ENCODE measurements around the gene SLC2A1. TPM values are rescaled to one million over a fixed set of nuclear protein-coding genes. Genes with fewer than 3 reads are reported as not detected.

SLC2A1 gene
- total RNA-seq, 1 donor from 2014 or later: 236 TPM

DNA sequence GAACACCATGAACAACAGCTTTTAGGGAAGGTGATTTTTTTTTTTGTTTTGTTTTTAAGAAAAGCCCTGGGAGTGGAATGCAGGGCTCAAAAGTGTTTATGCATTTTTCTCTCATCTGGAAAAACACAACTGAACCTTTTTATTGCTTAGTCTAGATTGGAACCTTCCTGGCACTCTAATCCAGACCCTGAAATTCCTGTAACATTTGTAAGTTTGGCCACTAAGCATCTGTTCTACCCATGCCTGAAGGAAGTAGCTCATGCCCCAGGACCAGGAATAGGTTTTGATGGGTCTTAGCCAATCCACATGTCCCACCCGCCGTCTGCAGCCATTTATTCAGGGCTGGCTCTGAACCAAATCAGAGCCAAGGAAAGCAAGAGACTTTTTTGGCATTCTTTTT is 39.7 kb upstream of the SLC2A1 start:
- TF ChIP-seq CTCF (IDR thresholded peaks at IDR 0.05): no peak
- Mint-ChIP-seq H3K4me3 (ENCODE audit: unreplicated experiment) (no peak overlapping the region), H3K4me1 (ENCODE audit: unreplicated experiment) (peaks cover 5% of the 10 kb centered on the region), H3K27ac (ENCODE audit: unreplicated experiment) (no peak overlapping the region), H3K27me3 (ENCODE audit: unreplicated experiment) (no peaks in the 10 kb centered on the region), H3K36me3 (ENCODE audit: unreplicated experiment) (no peaks in the 10 kb centered on the region), H3K9me3 (ENCODE audit: unreplicated experiment) (peaks cover 4% of the 10 kb centered on the region)
- no peak for DNase-seq (ENCODE audit: extremely low spot score, unreplicated experiment)

DNA sequence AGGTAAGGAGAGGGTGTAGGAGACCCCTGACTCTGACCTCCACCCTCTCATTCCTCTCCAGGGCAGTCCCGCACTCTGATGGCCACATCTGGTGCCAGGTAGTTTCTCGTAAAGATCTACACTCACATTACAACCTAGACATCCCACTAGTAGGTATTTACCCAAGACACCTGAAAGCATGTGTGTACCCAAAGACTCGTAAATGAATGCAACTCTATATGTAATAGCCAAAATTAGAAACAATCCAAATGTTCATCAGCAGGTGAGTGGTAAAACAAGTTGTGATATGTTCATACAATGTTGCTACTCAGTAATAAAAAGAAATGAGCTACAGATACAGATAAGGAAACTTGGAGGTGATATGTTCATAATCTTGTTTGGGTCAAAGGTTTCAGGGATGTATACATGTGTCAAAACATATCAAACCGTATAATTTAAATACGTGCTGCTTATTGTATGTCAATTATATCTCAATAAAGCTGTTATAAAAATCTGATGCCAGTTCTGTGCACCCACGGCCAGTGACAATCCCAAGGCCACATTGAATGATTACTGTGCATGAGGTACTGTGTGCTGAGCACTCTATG is 37.8 kb upstream of the SLC2A1 start:
- Mint-ChIP-seq H3K36me3 (ENCODE audit: unreplicated experiment) (no peaks in the 10 kb centered on the region), H3K4me1 (ENCODE audit: unreplicated experiment) (peaks cover 5% of the 10 kb centered on the region), H3K27ac (ENCODE audit: unreplicated experiment) (no peak overlapping the region)

GRCh38 chr1:42993502-42994136 is 35.0 kb upstream of the SLC2A1 start:
- Mint-ChIP-seq H3K4me3 (ENCODE audit: unreplicated experiment) (no peak overlapping the region), H3K27me3 (ENCODE audit: unreplicated experiment) (no peaks in the 10 kb centered on the region), H3K4me1 (ENCODE audit: unreplicated experiment) (peaks cover 5% of the 10 kb centered on the region), H3K27ac (ENCODE audit: unreplicated experiment) (no peak overlapping the region), H3K9me3 (ENCODE audit: unreplicated experiment) (no peaks in the 10 kb centered on the region), H3K36me3 (ENCODE audit: unreplicated experiment) (peaks cover 5% of the 10 kb centered on the region)
- no peak for DNase-seq (ENCODE audit: extremely low spot score, unreplicated experiment)
- TF ChIP-seq CTCF (IDR thresholded peaks at IDR 0.05): no peak

More for the DNA sequence above, 37.8 kb upstream of the SLC2A1 start:
- Mint-ChIP-seq H3K27me3 (ENCODE audit: unreplicated experiment) (no peaks in the 10 kb centered on the region), H3K4me3 (ENCODE audit: unreplicated experiment) (no peak overlapping the region), H3K9me3 (ENCODE audit: unreplicated experiment) (peaks cover 4% of the 10 kb centered on the region)
- no peak for TF ChIP-seq CTCF (IDR thresholded peaks at IDR 0.05)
- DNase-seq (ENCODE audit: extremely low spot score, unreplicated experiment): no peak

DNA sequence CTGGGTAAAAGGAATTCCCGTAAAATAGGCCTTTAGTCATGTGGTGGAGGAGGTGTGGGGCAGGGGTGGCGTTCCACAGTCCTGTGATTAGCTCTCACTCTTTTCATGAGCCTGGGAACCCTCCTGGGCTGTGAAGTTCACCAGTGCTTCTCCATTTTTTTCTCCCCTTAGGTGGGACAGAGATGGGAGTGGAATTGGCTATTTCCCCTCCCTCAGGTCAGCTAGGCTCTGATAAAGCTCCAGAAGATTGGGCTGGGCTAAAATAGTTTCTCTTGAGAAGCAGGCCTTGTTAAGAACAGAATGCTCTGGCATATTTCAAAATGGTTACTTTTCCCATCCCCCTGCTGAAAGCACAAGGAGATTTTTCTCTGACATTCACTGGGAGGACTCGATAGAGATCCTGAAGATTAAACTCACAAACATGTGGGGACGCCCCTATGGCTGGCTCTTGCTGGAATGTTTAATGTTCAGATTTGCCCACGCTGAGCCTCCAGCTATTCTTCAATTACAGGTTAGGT is 33.4 kb upstream of the SLC2A1 start:
- Mint-ChIP-seq H3K9me3 (ENCODE audit: unreplicated experiment) (no peaks in the 10 kb centered on the region), H3K4me3 (ENCODE audit: unreplicated experiment) (no peak overlapping the region), H3K27me3 (ENCODE audit: unreplicated experiment) (no peaks in the 10 kb centered on the region), H3K36me3 (ENCODE audit: unreplicated experiment) (peaks cover 5% of the 10 kb centered on the region), H3K27ac (ENCODE audit: unreplicated experiment) (no peak overlapping the region), H3K4me1 (ENCODE audit: unreplicated experiment) (no peaks in the 10 kb centered on the region)
- no peak for DNase-seq (ENCODE audit: extremely low spot score, unreplicated experiment)
- no peak for TF ChIP-seq CTCF (IDR thresholded peaks at IDR 0.05)

- H3K27me3 Mint-ChIP-seq (ENCODE audit: unreplicated experiment): no peaks in the 10 kb centered on the region
- peaks cover 5% of the 10 kb centered on the region for H3K36me3 Mint-ChIP-seq (ENCODE audit: unreplicated experiment)
- H3K4me1 Mint-ChIP-seq (ENCODE audit: unreplicated experiment): no peaks in the 10 kb centered on the region
- no peak for TF ChIP-seq CTCF (IDR thresholded peaks at IDR 0.05)
- no peak overlapping the region for H3K4me3 Mint-ChIP-seq (ENCODE audit: unreplicated experiment)
- H3K9me3 Mint-ChIP-seq (ENCODE audit: unreplicated experiment): no peaks in the 10 kb centered on the region
- no peak for DNase-seq (ENCODE audit: extremely low spot score, unreplicated experiment)
- H3K27ac Mint-ChIP-seq (ENCODE audit: unreplicated experiment): no peak overlapping the region
Observed at GRCh38 chr1:42990757-42991346, 32.2 kb upstream of the SLC2A1 start.
